Skeletal muscle tissue (tissue), 4 donors: ENCODE results near the gene AIFM1. TPM values are rescaled to one million over a fixed set of nuclear protein-coding genes. Genes with fewer than 3 reads are reported as not detected.
A peak's percentile ranks its signal among the peaks of the same experiment; 100 is the strongest.
"Not testable (repeated sequence)": the region's sequence is repeated elsewhere in the genome, so short reads cannot be mapped to it uniquely, and the experiment has no call there.

ENCODE experiments used
- H3K27ac ChIP-seq: one replicate; pipeline ENCODE4 v1.7.0; 2013; ENCODE audit warnings: mild to moderate bottlenecking, low read depth, low read length, inconsistent platforms
- H3K27me3 ChIP-seq, 3 donors: one replicate each; pipeline ENCODE4 v1.7.0; 2013; ENCODE audit warnings: low read length in 3 of 3; ENCODE audit not compliant: control insufficient read depth in 3 of 3, insufficient read depth in 3 of 3
- H3K36me3 ChIP-seq, 3 donors: one replicate each; pipeline ENCODE4 v1.7.0; 2013; ENCODE audit warnings: low read length in 3 of 3; ENCODE audit not compliant: control insufficient read depth in 3 of 3, insufficient read depth in 3 of 3
- H3K4me1 ChIP-seq, 3 donors: one replicate each; pipeline ENCODE4 v1.7.0; 2013; ENCODE audit warnings: low read length in 3 of 3, mild to moderate bottlenecking in 3 of 3; ENCODE audit not compliant: control insufficient read depth in 3 of 3, insufficient read depth in 3 of 3
- H3K4me3 ChIP-seq, 3 donors: one replicate each; pipeline ENCODE4 v1.7.0; 2013; ENCODE audit warnings: low read length in 3 of 3
- H3K9ac ChIP-seq, 3 donors: one replicate each; pipeline ENCODE4 v1.7.0; 2013; ENCODE audit warnings: low read length in 3 of 3, mild to moderate bottlenecking in 3 of 3, moderate library complexity in 2 of 3, low read depth in 1 of 3
- H3K9me3 ChIP-seq, 3 donors: one replicate each; pipeline ENCODE4 v1.7.0; 2013; ENCODE audit warnings: low read length in 3 of 3; ENCODE audit not compliant: control insufficient read depth in 3 of 3
- total RNA-seq: library from RNA; depleted of rRNA; stranded (reverse); fragments of >200 nt; gene quantifications from one replicate; pipeline ENCODE4 v1.2.3, GENCODE V29; 2014
- donor health status: Osteomylitis.

Gene AIFM1
- total RNA-seq, 1 donor from 2014 or later = 19.3 TPM

- Histone ChIP-seq H3K9ac (no peak overlapping the region), H3K27me3 (peaks cover 0 to 4% (median 0%) of the 10 kb centered on the region in 3 donors), H3K27ac (peak overlapping the region; percentile 19), H3K4me1 (peaks cover 13 to 29% (median 20%) of the 10 kb centered on the region in 3 donors), H3K4me3 (peak overlapping the region in 1 of 3 donors; percentile 54), H3K9me3 (no peaks in the 10 kb centered on the region), H3K36me3 (no peaks in the 10 kb centered on the region)
Observed at GRCh38 chrX:130121505-130121800, 44.2 kb downstream of the AIFM1 start.

DNA sequence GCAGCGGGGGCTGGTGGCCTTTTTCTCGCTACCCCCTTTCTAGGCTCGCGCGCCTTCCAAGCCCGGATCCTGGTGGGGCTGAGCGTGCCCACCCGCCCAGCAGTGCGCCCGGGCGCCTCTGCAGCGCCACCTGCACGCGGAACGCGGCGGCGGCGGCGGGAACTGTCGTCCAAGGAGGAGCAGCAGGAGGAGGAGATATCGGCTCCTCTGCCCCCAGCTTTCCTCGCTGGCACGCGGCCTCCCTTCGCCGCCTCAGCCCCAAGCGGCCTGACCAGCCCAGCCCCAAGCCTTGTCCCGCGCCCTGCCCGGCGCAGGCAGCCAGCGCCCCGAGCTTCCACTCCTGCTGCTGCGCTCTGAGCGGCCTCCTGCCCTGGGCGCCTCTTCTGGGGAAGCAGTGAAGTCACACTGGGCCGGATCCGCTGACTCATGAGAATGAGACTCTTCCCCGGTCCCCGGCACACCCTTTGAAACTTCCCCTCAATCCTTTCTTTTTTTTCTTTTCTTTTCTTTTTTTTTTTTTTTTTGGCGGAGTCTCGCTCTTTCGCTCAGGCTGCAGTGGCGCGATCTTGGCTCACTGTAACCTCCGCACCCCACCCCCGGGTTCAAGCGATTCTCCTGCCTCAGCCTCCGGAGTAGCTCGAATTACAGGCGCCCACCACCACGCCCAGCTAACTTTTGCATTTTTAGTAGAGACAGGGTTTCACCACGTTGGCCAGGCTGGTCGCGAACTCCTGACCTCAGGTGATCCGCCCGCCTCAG is 44.7 kb downstream of the AIFM1 start:
- Histone ChIP-seq H3K4me1 (peaks cover 11 to 27% (median 19%) of the 10 kb centered on the region in 3 donors), H3K9ac (peak overlapping the region; percentile 43 to 54 (median 50)), H3K27ac (peak overlapping the region; percentile 64), H3K4me3 (peak overlapping the region; percentile 7 to 63 (median 54)), H3K9me3 (no peaks in the 10 kb centered on the region), H3K27me3 (peaks cover 0 to 4% (median 0%) of the 10 kb centered on the region in 3 donors), H3K36me3 (no peaks in the 10 kb centered on the region)

DNA sequence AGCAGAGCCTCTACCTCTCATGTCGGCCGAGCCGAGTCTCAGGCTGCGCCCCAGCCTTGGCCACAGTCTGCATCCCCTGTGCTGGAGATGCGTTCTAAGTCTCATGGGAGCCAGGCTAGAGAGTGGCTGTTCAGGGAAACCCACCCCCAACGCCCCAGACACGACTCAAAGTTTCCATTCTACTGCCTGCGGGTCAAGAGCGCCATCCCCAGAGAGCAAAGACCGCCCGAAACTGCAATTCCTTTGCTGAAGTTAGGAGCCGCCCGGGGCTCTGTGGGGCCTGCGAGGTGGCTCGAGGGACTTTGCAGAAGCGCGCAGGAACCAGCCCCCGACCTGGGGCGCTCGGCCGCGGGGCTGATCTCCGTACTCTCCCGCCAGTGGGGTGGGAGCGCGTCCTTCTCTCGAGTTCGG is 45.3 kb downstream of the AIFM1 start:
- Histone ChIP-seq H3K27me3 (peaks cover 0 to 4% (median 0%) of the 10 kb centered on the region in 3 donors), H3K27ac (peak overlapping the region; percentile 64), H3K9ac (peak overlapping the region in 2 of 3 donors; percentile 23 to 54), H3K4me3 (peak overlapping the region in 2 of 3 donors; percentile 54 to 63), H3K9me3 (no peaks in the 10 kb centered on the region), H3K4me1 (peaks cover 8 to 25% (median 15%) of the 10 kb centered on the region in 3 donors), H3K36me3 (no peaks in the 10 kb centered on the region)

DNA sequence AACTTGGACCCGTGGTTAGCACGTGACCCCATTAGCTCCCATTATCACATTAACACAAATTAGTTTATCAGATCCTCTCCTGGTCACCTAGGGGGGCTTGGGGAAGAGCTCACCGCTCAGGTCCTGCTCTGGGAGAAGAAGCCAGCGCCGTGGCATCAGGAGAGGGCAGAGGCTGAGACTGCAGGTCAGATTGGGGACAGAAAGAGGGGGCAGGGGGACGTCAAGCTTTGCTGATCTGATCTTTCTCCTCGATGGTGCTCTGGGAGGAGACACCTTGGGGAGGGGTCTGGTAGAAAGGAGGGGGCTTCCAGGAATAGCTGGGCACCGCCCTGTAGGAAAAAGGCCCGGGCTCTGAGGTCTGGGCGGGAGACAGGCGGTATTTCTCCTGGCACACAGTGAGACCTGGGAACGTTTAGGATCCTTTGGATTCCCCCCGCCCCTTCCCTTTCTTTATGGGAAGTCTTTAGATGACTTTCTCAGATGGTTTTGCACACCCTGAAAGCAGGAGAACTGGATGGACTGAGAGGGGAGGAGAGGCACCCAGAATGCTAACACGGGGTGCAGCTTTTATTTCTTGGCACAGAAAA is 46.2 kb downstream of the AIFM1 start:
- peak overlapping the region; percentile 66 for H3K27ac ChIP-seq
- peaks cover 0 to 5% (median 0%) of the 10 kb centered on the region in 3 donors for H3K27me3 ChIP-seq
- peaks cover 2 to 19% (median 11%) of the 10 kb centered on the region in 3 donors for H3K4me1 ChIP-seq
- no peak overlapping the region for H3K9ac ChIP-seq
- no peaks in the 10 kb centered on the region for H3K36me3 ChIP-seq
- H3K9me3 ChIP-seq = no peaks in the 10 kb centered on the region
- H3K4me3 ChIP-seq = no peak overlapping the region

- H3K27ac ChIP-seq = peak overlapping the region; percentile 66
- H3K9me3 ChIP-seq = no peaks in the 10 kb centered on the region
- H3K4me3 ChIP-seq = no peak overlapping the region
- peak overlapping the region in 1 of 3 donors; percentile 25 for H3K9ac ChIP-seq
- no peaks in the 10 kb centered on the region for H3K36me3 ChIP-seq
- H3K4me1 ChIP-seq = peaks cover 0 to 19% (median 11%) of the 10 kb centered on the region in 3 donors
- H3K27me3 ChIP-seq = peaks cover 0 to 8% (median 0%) of the 10 kb centered on the region in 3 donors
Observed at GRCh38 chrX:130118441-130119311, 47.0 kb downstream of the AIFM1 start.

DNA sequence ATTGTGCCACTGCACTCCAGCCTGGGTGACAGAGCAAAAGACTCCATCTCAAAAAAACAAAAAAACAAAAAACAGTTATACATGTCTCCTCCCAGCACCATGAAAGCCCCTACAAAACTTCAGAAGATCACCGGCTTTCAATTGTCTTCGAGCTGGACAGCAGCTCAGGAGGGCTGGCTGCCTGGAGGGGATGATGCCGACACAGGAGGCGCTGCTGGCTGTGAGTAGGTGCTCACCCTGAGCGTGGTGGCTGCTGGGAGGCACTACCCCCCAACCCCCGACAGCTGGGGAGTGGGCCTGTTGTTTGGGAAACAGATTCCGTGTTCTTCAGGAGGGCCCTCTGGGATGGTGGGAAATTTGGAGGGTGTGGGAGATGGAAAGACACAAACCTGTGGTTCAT is 48.5 kb downstream of the AIFM1 start:
- peaks cover 0 to 8% (median 0%) of the 10 kb centered on the region in 3 donors for H3K27me3 ChIP-seq
- no peak overlapping the region for H3K4me3 ChIP-seq
- no peaks in the 10 kb centered on the region for H3K9me3 ChIP-seq
- peaks cover 0 to 19% (median 11%) of the 10 kb centered on the region in 3 donors for H3K4me1 ChIP-seq
- H3K9ac ChIP-seq = no peak overlapping the region
- no peaks in the 10 kb centered on the region for H3K36me3 ChIP-seq
- no peak overlapping the region for H3K27ac ChIP-seq

DNA sequence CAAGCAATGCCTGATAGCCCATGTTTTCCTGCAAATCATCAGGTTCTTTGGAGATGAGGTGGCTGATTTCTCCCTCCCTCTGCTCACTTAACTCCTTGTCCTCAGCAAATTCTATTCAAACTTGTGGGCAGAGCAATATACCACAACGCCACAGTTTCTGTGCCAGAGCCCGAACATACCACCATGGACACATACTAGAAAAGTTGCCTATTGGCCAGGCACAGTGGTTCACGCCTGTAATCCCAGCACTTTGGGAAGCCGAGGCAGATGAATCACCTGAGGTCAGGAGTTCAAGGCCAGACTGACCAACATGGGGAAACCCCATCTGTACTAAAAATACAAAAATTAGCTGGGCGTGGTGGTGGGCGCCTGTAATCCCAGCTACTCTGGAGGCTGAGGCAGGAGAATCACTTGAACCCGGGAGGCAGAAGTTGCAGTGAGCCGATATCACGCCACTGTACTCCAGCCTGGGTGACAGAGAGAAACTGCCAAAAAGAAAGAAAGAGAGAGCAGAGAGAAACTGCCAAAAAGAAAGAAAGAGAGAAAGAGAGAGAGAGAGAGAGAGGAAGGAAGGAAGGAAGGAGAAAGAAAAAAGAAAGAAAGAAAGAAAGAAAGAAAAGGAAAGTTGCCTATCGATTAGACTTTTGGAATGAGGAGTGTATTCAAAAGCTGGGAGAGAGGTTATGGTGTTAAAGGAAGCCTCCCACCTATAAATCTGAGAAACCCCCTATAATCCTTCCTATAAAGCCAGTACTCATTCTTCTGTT is 50.3 kb downstream of the AIFM1 start:
- H3K27ac ChIP-seq, H3K4me3 ChIP-seq, H3K9ac ChIP-seq, H3K36me3 ChIP-seq, H3K4me1 ChIP-seq, H3K27me3 ChIP-seq, H3K9me3 ChIP-seq: not testable (repeated sequence)

GRCh38 chrX:130114141-130114588 is 51.5 kb downstream of the AIFM1 start:
- no peaks in the 10 kb centered on the region for H3K36me3 ChIP-seq
- peaks cover 0 to 8% (median 3%) of the 10 kb centered on the region in 3 donors for H3K27me3 ChIP-seq
- peaks cover 0 to 14% (median 5%) of the 10 kb centered on the region in 3 donors for H3K4me1 ChIP-seq
- H3K9me3 ChIP-seq = no peaks in the 10 kb centered on the region
- H3K27ac ChIP-seq = no peak overlapping the region
- no peak overlapping the region for H3K9ac ChIP-seq
- no peak overlapping the region for H3K4me3 ChIP-seq
